Thoracic aorta (tissue), 2 donors: ENCODE data around the gene OR4M1. TPM values are rescaled to one million over a fixed set of nuclear protein-coding genes. Genes with fewer than 3 reads are reported as not detected.
"Not testable (repeated sequence)": the region's sequence is repeated elsewhere in the genome, so short reads cannot be mapped to it uniquely, and the experiment has no call there.

Experiments used
- ATAC-seq: fragments of 150-250 bp; one replicate; pipeline ENCODE4 v1.8.0; 2017; ENCODE audit warnings: low read depth; ENCODE audit not compliant: insufficient number of reproducible peaks, low FRiP score
- DNase-seq: peaks from one replicate; pipeline ENCODE4 v3.0.0-alpha.2; 2020; ENCODE audit warnings: low spot score
- H3K27ac ChIP-seq, 2 donors: fragments of 200-600 bp; sonication (generic); 1 replicate in 1 of 2; 2 replicates in 1 of 2; pipeline ENCODE4 v1.5.1; 2016; ENCODE audit warnings: mild to moderate bottlenecking in 2 of 2, moderate library complexity in 2 of 2
- H3K27me3 ChIP-seq: fragments of 200-600 bp; sonication (generic); replicated peaks from 2 replicates; pipeline ENCODE4 v1.6.0; 2016; ENCODE audit warnings: mild to moderate bottlenecking; ENCODE audit not compliant: insufficient read depth
- H3K36me3 ChIP-seq: fragments of 200-600 bp; sonication (generic); one replicate; pipeline ENCODE4 v1.5.1; 2016
- H3K4me1 ChIP-seq, 2 donors: fragments of 200-600 bp; sonication (generic); 1 replicate in 1 of 2; 2 replicates in 1 of 2; pipeline versions ENCODE4 v1.5.1 to v1.6.0; 2016; ENCODE audit warnings: low read depth in 2 of 2, mild to moderate bottlenecking in 1 of 2; ENCODE audit not compliant: control insufficient read depth in 1 of 2
- H3K4me3 ChIP-seq: fragments of 200-600 bp; sonication (generic); 2 replicates; pipeline ENCODE4 v1.5.1; 2016; ENCODE audit warnings: mild to moderate bottlenecking
- H3K9me3 ChIP-seq: fragments of 200-600 bp; sonication (generic); 2 replicates; pipeline ENCODE4 v1.5.1; 2016
- CTCF ChIP-seq: fragments of 200-600 bp; sonication (generic); IDR thresholded peaks from one replicate; pipeline ENCODE4 v1.5.1; 2019; ENCODE audit warnings: antibody characterized with exemption
- total RNA-seq, 2 donors: library from RNA; depleted of rRNA; stranded (reverse); fragments of >200 nt; gene quantifications; one replicate each; pipeline versions ENCODE4 v1.1.0 to v1.2.3, GENCODE V29; 2016

OR4M1 gene
- total RNA-seq, 2 donors from 2014 or later: not detected

GRCh38 chr14:19771895-19772430, 1.3 kb upstream of the OR4M1 start:
- H3K27ac ChIP-seq: no peak overlapping the region
- H3K4me3 ChIP-seq: no peak overlapping the region
- DNase-seq: no peak
- no peaks in the 10 kb centered on the region for H3K36me3 ChIP-seq
- no peaks in the 10 kb centered on the region for H3K4me1 ChIP-seq
- H3K27me3 ChIP-seq: no peaks in the 10 kb centered on the region
- H3K9me3 ChIP-seq: no peaks in the 10 kb centered on the region
- no peak for ATAC-seq
- TF ChIP-seq CTCF: no peak

GRCh38 chr14:19772454-19772853, 850 bp upstream of the OR4M1 start:
- H3K36me3 ChIP-seq, H3K27me3 ChIP-seq, H3K9me3 ChIP-seq, H3K27ac ChIP-seq, H3K4me1 ChIP-seq, ATAC-seq, H3K4me3 ChIP-seq, DNase-seq: not testable (repeated sequence)

GRCh38 chr14:19775587-19775986, 2.3 kb downstream of the OR4M1 start:
- no peaks in the 10 kb centered on the region for H3K27me3 ChIP-seq
- no peak overlapping the region for H3K27ac ChIP-seq
- no peaks in the 10 kb centered on the region for H3K4me1 ChIP-seq
- H3K36me3 ChIP-seq: no peaks in the 10 kb centered on the region
- TF ChIP-seq CTCF: no peak
- DNase-seq (no peak), ATAC-seq (no peak)
- H3K9me3 ChIP-seq: no peaks in the 10 kb centered on the region
- no peak overlapping the region for H3K4me3 ChIP-seq

- H3K4me3 ChIP-seq, H3K9me3 ChIP-seq, H3K36me3 ChIP-seq, H3K27me3 ChIP-seq, DNase-seq, ATAC-seq, H3K27ac ChIP-seq, H3K4me1 ChIP-seq: not testable (repeated sequence)
Observed at GRCh38 chr14:19785848-19786247, 12.5 kb downstream of the OR4M1 start.

- ATAC-seq, H3K27me3 ChIP-seq, DNase-seq, H3K27ac ChIP-seq, H3K36me3 ChIP-seq, H3K4me1 ChIP-seq, H3K9me3 ChIP-seq, H3K4me3 ChIP-seq: not testable (repeated sequence)
Observed at GRCh38 chr14:19787318-19787717, 14.0 kb downstream of the OR4M1 start.

GRCh38 chr14:19788150-19788549, 14.8 kb downstream of the OR4M1 start:
- H3K27me3 ChIP-seq, H3K4me3 ChIP-seq, ATAC-seq, H3K9me3 ChIP-seq, H3K36me3 ChIP-seq, H3K27ac ChIP-seq, DNase-seq, H3K4me1 ChIP-seq: not testable (repeated sequence)

GRCh38 chr14:19796520-19797108, 23.3 kb downstream of the OR4M1 start:
- not testable (repeated sequence) for H3K27me3 ChIP-seq, ATAC-seq

GRCh38 chr14:19799880-19800279, 26.6 kb downstream of the OR4M1 start:
- Histone ChIP-seq H3K27me3 (no peaks in the 10 kb centered on the region), H3K27ac (no peak overlapping the region), H3K4me1 (no peaks in the 10 kb centered on the region), H3K36me3 (peaks cover 2% of the 10 kb centered on the region), H3K9me3 (no peaks in the 10 kb centered on the region), H3K4me3 (no peak overlapping the region)
- no peak for TF ChIP-seq CTCF
- no peak for ATAC-seq
- DNase-seq: no peak

More at GRCh38 chr14:19796520-19797108, 23.3 kb downstream of the OR4M1 start:
- H3K9me3 ChIP-seq, H3K4me1 ChIP-seq, H3K27ac ChIP-seq, DNase-seq, H3K4me3 ChIP-seq, H3K36me3 ChIP-seq: not testable (repeated sequence)
